ENCODE results near the gene DHFR. TPM values are rescaled to one million over a fixed set of nuclear protein-coding genes. Genes with fewer than 3 reads are reported as not detected.
"Not testable (repeated sequence)": the region's sequence is repeated elsewhere in the genome, so short reads cannot be mapped to it uniquely, and the experiment has no call there.

DHFR gene
- total RNA-seq, 3 donors from 2014 or later: 6.9 to 22.4 (median 10.8) TPM

DNA sequence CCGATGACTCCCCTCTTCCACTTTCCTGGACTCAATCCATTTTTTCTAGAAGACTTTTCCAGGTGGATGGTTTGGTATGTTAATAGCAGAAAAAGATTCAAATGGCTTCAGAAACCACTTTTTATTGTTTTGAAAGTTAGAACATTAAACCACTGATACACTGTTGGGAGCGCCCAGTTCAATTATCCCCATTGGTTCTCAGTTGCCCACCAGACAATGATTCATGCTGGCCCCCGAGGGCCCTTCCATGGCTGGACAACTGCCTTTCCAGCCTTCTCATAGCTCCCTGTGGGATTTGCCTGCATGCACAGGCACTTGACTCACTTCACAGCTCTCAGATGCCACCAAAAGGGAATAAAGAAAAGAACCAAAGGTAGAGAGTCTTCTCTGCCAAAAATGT lies 63.4 kb downstream of the DHFR start:
- no peaks in the 10 kb centered on the region for H3K9me3 ChIP-seq
- H3K27me3 ChIP-seq: no peaks in the 10 kb centered on the region
- H3K27ac ChIP-seq: no peak overlapping the region
- H3K36me3 ChIP-seq: no peaks in the 10 kb centered on the region
- H3K4me3 ChIP-seq: no peak overlapping the region
- intact Hi-C loops (cut with DNase I; ENCODE audit: low total_unique reads): no loop called here
- no peak for DNase-seq (ENCODE audit: low spot score in 2 of 2)
- no peaks in the 10 kb centered on the region for H3K4me1 ChIP-seq
- TF ChIP-seq POLR2A (IDR thresholded peaks at IDR 0.05): no peak
- no peak for TF ChIP-seq POLR2AphosphoS5 (IDR thresholded peaks at IDR 0.05)
- no peak for TF ChIP-seq CTCF (IDR thresholded peaks at IDR 0.05)

DNA sequence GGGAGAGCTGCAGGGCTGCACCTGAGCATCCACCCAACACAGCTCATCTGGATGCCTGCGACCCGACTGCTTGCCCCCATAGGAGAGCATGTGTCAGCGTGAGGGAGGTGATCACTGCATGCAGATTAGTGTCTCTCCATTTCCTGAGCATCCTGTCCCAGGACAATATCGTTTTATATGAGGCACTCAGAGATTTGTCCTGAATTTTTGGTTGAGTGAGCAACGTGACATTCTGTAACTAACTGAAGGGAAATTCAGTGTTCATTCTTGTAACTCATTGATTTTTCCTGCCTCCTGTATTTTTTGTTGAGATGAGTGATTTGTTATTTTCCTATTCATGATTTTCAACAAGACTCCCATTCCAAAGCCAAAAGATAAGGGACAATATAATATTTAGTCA lies 64.0 kb downstream of the DHFR start:
- H3K4me3 ChIP-seq: no peak overlapping the region
- no peak for DNase-seq (ENCODE audit: low spot score in 2 of 2)
- no peaks in the 10 kb centered on the region for H3K9me3 ChIP-seq
- no peaks in the 10 kb centered on the region for H3K27me3 ChIP-seq
- H3K36me3 ChIP-seq: no peaks in the 10 kb centered on the region
- intact Hi-C loops (cut with DNase I; ENCODE audit: low total_unique reads): no loop called here
- H3K27ac ChIP-seq: no peak overlapping the region
- TF ChIP-seq CTCF (IDR thresholded peaks at IDR 0.05): no peak
- TF ChIP-seq POLR2A (IDR thresholded peaks at IDR 0.05): no peak
- TF ChIP-seq POLR2AphosphoS5 (IDR thresholded peaks at IDR 0.05): no peak
- no peaks in the 10 kb centered on the region for H3K4me1 ChIP-seq

- Histone ChIP-seq H3K4me3 (no peak overlapping the region), H3K9me3 (no peaks in the 10 kb centered on the region), H3K27me3 (no peaks in the 10 kb centered on the region), H3K4me1 (no peaks in the 10 kb centered on the region), H3K36me3 (no peaks in the 10 kb centered on the region), H3K27ac (no peak overlapping the region)
- intact Hi-C loops (cut with DNase I; ENCODE audit: low total_unique reads): no loop called here
- DNase-seq (ENCODE audit: low spot score in 2 of 2): no peak
- no peak for TF ChIP-seq CTCF (IDR thresholded peaks at IDR 0.05)
- no peak for TF ChIP-seq POLR2AphosphoS5 (IDR thresholded peaks at IDR 0.05)
- TF ChIP-seq POLR2A (IDR thresholded peaks at IDR 0.05): no peak
These were observed 65.8 kb downstream of the DHFR start for GRCh38 chr5:80588858-80589540.

- H3K36me3 ChIP-seq: no peaks in the 10 kb centered on the region
- H3K4me3 ChIP-seq: no peak overlapping the region
- H3K27me3 ChIP-seq: no peaks in the 10 kb centered on the region
- no peaks in the 10 kb centered on the region for H3K4me1 ChIP-seq
- DNase-seq (ENCODE audit: low spot score in 2 of 2): no peak
- H3K9me3 ChIP-seq: no peaks in the 10 kb centered on the region
- H3K27ac ChIP-seq: no peak overlapping the region
- intact Hi-C loops (cut with DNase I; ENCODE audit: low total_unique reads): no loop called here
- TF ChIP-seq CTCF (IDR thresholded peaks at IDR 0.05) (no peak), POLR2A (IDR thresholded peaks at IDR 0.05) (no peak), POLR2AphosphoS5 (IDR thresholded peaks at IDR 0.05) (no peak)
These were observed 70.0 kb downstream of the DHFR start for GRCh38 chr5:80584770-80585169.

DNA sequence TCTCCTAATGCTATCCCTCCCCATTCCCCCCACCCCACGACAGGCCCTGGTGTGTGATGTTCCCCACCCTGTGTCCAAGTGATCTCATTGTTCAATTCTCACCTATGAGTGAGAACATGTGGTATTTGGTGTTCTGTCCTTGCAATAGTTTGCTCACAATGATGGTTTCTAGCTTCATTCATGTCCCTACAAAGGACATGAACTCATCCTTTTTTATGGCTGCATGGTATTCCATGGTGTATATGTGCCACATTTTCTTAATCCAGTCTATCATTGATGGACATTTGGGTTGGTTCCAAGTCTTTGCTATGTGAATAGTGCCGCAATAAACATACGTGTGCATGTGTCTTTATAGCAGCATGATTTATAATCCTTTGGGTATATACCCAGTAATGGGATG lies 74.5 kb downstream of the DHFR start:
- H3K27ac ChIP-seq; DNase-seq (ENCODE audit: low spot score in 2 of 2); intact Hi-C loops (cut with DNase I; ENCODE audit: low total_unique reads): not testable (repeated sequence)

GRCh38 chr5:80579050-80579449 lies 75.7 kb downstream of the DHFR start:
- no peaks in the 10 kb centered on the region for H3K27me3 ChIP-seq
- no peaks in the 10 kb centered on the region for H3K4me1 ChIP-seq
- DNase-seq (ENCODE audit: low spot score in 2 of 2): no peak
- no peak for TF ChIP-seq POLR2AphosphoS5 (IDR thresholded peaks at IDR 0.05)
- no peak for TF ChIP-seq CTCF (IDR thresholded peaks at IDR 0.05)
- TF ChIP-seq POLR2A (IDR thresholded peaks at IDR 0.05): no peak
- H3K27ac ChIP-seq: no peak overlapping the region
- H3K9me3 ChIP-seq: no peaks in the 10 kb centered on the region
- no peaks in the 10 kb centered on the region for H3K36me3 ChIP-seq
- no peak overlapping the region for H3K4me3 ChIP-seq
- intact Hi-C loops (cut with DNase I; ENCODE audit: low total_unique reads): no loop called here

More for the DNA sequence above, 74.5 kb downstream of the DHFR start:
- not testable (repeated sequence) for H3K4me3 ChIP-seq, H3K4me1 ChIP-seq, H3K36me3 ChIP-seq, H3K27me3 ChIP-seq, H3K9me3 ChIP-seq

Data from breast epithelium (tissue), 4 donors.